Epithelial cell of esophagus (primary cell): ENCODE results near the gene BRMS1.

Source experiments
- DNase-seq: peaks from one replicate; pipeline ENCODE4 v3.0.0; 2010; ENCODE audit warnings: low read depth
- H3K4me3 ChIP-seq: 2 replicates; pipeline ENCODE4 v1.5.1; 2011; ENCODE audit warnings: mild to moderate bottlenecking, low read length, control low read depth
- TF ChIP-seq, protein P1 (sequence below): IDR thresholded peaks from 2 replicates; pipeline ENCODE4 v1.5.1; 2011; ENCODE audit warnings: low read depth, mild to moderate bottlenecking, low read length, control low read depth, inconsistent platforms; ENCODE audit not compliant: insufficient read depth; ENCODE audit errors: missing control alignments

BRMS1 gene

DNA sequence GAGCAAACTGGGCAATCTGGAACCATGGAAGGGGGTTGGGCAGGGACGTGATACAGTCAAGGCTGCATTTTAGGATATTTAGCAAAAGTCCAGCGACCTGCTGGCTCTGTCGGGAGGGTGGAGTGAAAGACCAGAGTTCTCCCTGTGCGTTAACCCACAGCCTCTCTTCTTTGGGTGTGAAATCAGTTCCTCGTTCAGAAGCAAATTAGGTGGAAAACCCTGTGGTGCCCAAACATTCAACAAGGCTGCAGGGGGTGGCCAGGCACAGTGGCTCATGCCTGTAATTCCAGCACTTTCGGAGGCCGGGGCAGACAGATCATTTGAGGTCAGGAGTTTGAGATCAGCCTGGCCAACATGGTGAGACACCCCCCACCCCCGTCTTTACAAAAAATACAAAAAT is 47.3 kb downstream of the BRMS1 start:
- TF ChIP-seq, protein P1, sequence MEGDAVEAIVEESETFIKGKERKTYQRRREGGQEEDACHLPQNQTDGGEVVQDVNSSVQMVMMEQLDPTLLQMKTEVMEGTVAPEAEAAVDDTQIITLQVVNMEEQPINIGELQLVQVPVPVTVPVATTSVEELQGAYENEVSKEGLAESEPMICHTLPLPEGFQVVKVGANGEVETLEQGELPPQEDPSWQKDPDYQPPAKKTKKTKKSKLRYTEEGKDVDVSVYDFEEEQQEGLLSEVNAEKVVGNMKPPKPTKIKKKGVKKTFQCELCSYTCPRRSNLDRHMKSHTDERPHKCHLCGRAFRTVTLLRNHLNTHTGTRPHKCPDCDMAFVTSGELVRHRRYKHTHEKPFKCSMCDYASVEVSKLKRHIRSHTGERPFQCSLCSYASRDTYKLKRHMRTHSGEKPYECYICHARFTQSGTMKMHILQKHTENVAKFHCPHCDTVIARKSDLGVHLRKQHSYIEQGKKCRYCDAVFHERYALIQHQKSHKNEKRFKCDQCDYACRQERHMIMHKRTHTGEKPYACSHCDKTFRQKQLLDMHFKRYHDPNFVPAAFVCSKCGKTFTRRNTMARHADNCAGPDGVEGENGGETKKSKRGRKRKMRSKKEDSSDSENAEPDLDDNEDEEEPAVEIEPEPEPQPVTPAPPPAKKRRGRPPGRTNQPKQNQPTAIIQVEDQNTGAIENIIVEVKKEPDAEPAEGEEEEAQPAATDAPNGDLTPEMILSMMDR = no peak
- no peak overlapping the region for H3K4me3 ChIP-seq
- DNase-seq = no peak

DNA sequence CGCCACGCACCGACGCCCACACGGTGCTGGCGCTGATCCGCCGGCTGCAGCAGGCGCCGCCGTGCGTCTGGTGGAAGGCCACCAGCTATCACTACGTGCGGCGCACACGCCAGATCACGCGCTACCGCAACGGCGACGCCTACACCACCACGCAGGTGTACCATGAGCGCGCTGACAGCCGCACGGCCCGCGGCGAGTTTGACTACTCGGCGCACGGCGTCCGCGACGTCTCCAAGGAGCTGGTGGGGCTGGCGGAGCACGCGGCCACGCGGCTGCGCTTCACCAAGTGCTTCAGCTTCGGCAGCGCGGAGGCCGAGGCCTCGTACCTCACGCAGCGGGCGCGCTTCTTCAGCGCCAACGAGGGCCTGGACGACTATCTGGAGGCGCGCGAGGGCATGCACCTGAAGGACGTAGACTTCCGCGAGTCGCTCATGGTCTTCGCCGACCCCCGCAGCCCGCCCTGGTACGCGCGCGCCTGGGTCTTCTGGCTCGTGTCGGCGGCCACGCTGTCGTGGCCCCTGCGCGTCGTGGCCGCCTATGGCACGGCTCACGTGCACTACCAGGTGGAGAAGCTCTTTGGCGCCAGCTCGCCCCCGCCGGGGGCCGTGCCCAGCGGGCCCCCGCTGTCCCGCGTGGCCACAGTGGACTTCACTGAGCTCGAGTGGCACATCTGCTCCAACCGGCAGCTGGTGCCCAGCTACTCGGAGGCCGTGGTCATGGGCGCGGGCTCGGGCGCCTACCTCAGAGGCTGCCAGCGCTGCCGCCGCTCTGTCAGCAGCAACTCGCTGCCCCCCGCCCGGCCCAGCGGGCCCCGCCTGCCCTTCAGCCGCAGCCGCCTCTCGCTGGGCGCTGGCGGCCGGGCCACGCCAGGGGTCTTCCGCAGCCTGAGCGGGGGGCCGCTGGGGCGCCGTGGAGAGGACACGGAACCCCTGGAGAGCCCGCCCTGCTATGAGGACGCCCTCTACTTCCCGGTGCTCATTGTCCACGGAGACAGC is 50.0 kb downstream of the BRMS1 start:
- TF ChIP-seq, protein P1 = no peak
- H3K4me3 ChIP-seq = no peak overlapping the region
- no peak for DNase-seq

DNA sequence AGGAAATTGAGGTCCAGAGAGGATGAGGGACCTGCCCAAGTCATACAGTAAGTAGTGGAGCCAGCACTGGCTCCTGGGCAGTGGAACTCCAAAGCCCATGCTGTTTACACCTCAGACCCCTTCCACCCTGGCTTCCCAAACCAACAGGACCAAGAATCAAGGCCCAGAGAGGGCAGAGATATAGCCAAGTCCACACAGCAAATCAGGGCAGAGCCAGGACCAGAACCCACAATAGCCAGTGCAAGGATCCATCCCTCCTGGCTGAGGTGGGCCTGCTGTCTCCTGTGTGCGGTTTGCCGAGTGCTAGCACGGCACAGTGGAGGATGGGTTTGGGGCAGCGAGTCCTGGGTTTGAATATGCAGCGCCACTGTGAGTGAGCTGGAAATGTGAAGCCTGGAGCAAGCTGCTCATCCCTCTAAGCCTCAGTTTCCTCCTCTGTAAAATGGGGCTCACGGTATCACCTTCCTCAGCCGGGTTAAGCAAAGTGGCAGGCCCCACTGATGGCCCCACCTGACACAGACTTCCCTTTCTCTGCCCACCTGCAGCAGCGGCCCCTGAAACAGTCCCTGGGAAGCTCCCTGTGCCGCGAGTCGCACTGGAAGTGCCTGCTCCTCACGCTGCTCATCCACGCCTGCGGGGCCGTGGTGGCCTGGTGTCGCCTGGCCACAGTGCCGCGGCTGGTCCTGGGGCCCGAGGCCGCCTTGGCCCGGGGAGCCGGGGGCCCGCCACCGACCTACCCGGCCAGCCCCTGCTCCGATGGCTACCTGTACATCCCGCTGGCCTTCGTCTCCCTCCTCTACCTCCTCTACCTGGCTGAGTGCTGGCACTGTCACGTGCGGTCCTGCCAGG is 50.9 kb downstream of the BRMS1 start:
- TF ChIP-seq, protein P1 = no peak
- no peak overlapping the region for H3K4me3 ChIP-seq
- no peak for DNase-seq

DNA sequence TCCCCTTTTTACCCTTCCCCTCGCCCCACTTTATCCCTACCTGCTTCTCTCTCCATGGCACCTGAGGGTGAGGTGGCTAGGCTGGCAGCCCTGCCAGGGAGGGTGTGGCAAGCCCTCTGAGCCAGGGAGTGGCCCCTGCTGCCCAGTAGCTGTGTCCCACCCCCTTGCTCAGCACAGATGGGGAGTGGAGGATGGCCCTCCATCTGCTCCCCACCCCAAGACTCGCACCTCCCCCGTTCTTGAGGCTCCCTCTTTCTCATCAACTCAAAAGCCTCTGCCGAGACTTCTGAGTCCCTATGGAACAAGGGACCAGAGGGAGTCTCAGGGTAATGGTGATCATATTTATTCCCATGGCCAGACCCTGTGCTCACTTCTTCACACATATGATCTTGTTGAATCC is 51.6 kb downstream of the BRMS1 start:
- TF ChIP-seq, protein P1 = no peak
- H3K4me3 ChIP-seq = no peak overlapping the region
- no peak for DNase-seq

DNA sequence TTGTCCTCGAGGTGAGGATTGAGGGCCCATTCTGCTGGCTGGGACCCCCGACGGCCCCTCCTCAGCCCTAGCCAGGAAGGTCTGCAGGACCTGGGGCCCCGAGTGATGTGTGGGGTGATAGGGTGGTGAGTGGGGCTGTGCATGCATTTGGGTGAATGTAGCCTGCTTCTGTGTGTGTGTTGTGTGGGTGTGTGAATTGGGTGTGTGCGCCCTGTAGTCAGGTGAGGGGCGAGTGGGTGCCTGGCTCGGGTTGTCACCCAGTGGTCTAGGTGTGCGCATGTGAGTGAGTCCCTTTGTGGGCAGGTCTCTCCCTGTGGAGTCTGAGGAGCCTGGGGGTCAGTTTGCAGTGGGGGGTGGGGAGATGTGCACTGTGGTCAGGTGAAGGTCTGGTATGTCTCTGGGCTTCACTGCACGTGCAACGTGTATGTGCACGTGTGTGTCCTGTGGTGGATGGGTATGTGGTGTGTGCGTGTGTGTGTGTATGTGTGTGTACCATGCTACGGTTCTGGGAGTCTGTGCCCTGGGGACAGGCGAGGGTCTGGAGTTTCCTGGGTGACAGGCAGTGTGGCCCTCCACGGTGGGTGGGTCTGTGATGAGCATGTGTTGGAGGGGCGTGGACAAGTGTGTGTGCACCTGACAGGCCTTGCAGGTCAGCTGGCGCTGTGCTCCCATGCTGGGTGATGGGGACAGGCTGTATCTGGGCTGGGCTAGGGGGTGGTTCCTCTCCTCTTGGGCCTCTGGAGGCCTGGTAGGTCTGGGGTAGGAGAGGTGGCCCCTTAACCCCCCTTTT is 52.2 kb downstream of the BRMS1 start:
- TF ChIP-seq, protein P1 = no peak
- H3K4me3 ChIP-seq = no peak overlapping the region
- DNase-seq = no peak
